KG1 (cell line): ENCODE results near the gene NECAP2.
"Not testable (repeated sequence)": the region's sequence is repeated elsewhere in the genome, so short reads cannot be mapped to it uniquely, and the experiment has no call there.

Experiments used
- DNase-seq: peaks from one replicate; lab custom pipeline; 2025; lab: John Stamatoyannopoulos, UW

Gene NECAP2

GRCh38 chr1:16430606-16431005, 9.9 kb upstream of the NECAP2 start:
- no peak for DNase-seq

- no peak for DNase-seq
Measured at GRCh38 chr1:16433030-16433429, 7.5 kb upstream of the NECAP2 start.

- no peak for DNase-seq
Measured at GRCh38 chr1:16434007-16434406, 6.5 kb upstream of the NECAP2 start.

DNA sequence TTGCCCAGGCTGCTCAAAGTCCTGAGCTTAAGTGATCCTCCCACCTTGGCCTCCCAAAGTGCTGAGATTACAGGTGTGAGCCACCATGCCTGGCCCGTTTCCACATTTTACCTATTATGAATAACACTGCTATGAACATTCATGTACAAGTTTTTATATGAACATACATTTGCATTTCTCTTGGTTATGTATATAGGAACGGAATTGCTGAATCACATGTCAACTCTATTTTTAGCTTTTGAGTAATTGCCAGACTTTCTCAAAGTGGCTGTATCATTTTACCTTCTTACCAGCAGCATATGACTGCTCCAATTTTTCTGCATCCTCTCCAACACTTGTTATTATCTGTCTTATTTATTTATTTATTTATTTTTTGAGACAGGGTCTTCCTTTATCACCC, 6.0 kb upstream of the NECAP2 start:
- no peak for DNase-seq

GRCh38 chr1:16436946-16437474, 3.5 kb upstream of the NECAP2 start, which contains the start of gene SPATA21:
Gene SPATA21, minus strand, starts transcription at chr1:16437424. Its CDS starts 6,053 bp downstream, at chr1:16431371.
- DNase-seq: no peak

GRCh38 chr1:16438516-16438915, 2.0 kb upstream of the NECAP2 start:
- no peak for DNase-seq

GRCh38 chr1:16438924-16439323, 1.6 kb upstream of the NECAP2 start:
- DNase-seq: no peak

DNA sequence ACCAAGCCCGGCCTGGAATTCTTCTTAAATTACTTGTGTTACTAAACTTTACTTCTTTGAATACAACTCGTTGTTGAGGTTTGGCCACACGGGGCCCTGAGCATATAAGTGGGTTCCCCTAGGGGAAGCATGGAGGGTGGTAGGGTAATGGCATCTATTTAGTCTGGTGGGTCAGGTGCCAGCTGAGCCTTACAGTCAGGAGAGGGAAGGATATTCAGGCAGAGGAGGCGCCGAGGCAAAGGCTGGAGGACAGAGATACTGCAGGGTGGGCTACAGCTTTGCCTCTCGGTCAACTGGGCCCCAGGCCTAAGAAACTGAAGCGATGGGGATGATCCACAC, 424 bp upstream of the NECAP2 start:
- no peak for DNase-seq

GRCh38 chr1:16441282-16441665, 750 bp downstream of the NECAP2 start:
- no peak for DNase-seq

GRCh38 chr1:16442265-16442664, 1.7 kb downstream of the NECAP2 start:
- DNase-seq: no peak

GRCh38 chr1:16442941-16443340, 2.4 kb downstream of the NECAP2 start:
- no peak for DNase-seq

DNA sequence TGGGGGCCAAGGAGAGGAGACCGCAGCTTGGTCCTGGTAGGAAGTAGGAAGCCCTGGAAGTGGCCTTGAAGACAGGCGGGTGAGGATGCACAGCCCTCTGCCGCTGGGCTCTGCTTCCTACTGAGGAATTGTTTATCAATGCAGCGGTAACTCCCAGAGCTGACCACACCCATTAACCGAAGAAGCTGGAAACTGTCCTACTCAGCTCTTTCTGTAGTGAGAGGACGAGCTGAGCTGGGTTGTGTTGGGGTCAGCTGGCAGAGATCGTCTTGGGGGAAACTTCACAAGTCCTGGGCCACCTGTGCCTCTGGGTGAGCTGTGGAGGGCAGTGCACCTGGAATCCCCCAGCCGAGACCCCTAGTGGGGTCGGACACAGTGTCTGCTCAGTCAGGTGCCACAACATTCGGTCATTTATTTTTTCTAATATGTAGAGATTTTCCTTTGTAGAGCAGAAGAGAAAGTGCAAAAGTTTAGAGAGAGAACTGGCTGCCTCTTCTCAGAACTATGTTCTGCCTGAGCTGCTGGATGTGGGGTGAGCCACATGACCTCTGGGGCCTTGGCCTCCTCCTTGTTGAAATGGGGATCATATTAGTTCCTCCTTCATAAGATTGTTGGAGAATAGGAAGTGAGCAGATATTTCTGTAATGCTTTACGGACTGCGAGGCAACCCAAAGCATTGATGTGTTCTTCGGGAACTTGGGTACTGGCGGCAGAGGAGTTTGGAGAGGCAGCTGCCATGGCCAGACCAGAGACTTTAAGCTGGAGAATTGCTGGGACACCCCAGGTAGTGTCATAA, 3.6 kb downstream of the NECAP2 start:
- DNase-seq: no peak

GRCh38 chr1:16445052-16445451, 4.5 kb downstream of the NECAP2 start:
- DNase-seq: no peak

- DNase-seq: no peak
Measured at GRCh38 chr1:16446116-16446515, 5.6 kb downstream of the NECAP2 start.

DNA sequence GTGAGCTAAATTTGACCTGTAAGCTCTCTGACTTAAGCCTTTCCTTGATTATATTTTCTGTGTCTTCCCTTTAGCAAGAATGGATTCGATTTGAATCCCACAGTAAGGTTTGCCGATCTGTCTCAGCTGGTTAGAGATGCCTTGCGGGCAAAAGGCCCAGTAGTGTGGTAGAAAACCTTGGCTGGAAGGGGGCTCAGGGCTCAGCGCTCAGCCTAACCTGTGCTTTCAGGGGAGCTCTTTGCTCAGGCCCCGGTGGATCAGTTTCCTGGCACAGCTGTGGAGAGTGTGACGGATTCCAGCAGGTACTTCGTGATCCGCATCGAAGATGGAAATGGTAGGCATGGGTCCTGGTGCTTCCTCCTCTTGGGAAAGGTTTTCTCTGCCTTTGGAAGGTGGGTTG, 7.1 kb downstream of the NECAP2 start:
- DNase-seq: no peak

DNA sequence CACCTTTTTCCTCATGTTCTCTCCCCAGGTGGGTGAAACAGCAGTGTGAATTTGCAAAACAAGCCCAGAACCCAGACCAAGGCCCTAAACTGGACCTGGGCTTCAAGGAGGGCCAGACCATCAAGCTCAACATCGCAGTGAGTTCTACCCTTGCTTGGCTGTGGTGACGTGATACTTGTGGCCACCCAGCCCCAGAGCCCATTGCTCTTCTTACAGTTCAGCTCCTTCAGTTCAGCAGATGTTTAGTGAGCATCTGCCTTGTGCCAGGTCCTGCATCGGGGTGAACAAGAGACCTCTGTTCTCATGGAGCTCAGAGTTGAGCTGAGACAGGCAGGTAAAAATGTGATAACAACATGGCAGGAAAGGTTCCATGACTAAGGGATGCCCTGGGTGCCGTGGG, 8.5 kb downstream of the NECAP2 start:
- DNase-seq: no peak

- no peak for DNase-seq
Measured at GRCh38 chr1:16449666-16450065, 9.1 kb downstream of the NECAP2 start.

DNA sequence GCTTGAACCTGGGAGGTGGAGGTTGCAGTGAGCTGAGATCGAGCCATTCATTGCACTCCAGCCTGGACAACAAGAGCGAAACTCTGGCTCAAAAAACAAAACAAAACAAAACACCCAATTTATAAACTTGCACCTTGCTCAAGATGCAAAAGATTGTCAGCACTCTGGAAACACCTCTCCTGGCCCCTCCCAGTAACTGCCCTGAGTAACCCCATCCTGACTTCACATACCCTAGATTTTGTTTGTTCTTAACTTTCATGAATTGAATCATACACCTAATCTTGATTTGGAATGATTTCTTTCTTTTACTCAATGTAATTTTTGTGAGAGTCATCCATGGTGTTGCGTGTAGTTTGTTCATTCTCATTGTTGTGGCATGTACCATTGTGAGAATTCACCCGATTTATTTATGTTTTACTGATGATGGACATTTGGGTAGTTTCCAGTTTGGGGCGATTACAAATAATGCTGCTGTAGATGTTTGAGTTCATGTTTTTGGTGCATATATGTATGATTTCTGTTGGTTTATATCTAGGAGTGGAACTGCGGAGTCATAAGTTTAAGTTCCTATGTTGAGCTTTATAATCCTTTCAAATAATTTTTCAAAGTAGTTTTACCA, 10.4 kb downstream of the NECAP2 start:
- no peak for DNase-seq

- no peak for DNase-seq
Measured at GRCh38 chr1:16451841-16452528, 11.5 kb downstream of the NECAP2 start.

DNA sequence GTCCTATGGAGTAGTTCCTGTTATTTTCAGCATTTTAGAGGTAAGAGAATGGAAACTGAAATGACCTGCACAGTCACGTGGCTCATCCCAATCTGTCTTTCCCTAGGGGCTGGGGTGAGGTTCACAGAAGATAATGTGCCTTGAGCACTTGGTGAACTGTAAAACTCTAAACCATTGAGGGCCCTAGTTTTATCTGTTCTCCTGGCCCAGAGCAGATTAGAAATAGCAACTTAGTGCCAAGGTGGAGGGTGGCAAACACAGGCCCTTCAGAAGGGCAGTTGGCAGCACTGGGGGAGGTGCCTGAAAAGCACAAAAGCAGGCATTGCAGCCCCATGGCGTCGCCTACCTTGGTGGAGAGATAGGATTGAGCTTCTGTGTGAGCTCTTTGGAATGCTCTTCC, 14.4 kb downstream of the NECAP2 start:
- not testable (repeated sequence) for DNase-seq

GRCh38 chr1:16456151-16456550, 15.6 kb downstream of the NECAP2 start:
- DNase-seq: not testable (repeated sequence)

DNA sequence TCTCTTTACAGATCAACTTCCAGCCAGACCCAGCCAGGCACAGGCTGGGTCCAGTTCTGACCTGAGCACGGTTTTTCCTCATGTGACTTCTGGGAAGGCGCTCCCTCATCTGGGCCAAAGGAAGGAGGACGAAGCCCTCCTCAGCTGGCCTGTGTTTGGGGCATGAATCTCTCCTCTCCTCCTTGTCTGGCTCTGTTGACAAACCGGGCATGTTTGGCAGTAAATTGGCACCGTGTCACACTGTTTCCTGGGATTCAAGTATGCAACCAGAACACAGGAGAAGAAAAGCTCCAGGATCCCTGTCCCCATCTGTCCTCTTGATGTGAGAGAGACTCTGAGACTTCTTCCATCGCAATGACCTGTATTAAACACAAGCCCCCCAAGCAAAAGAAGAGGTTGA, 18.3 kb downstream of the NECAP2 start:
- DNase-seq: no peak

DNA sequence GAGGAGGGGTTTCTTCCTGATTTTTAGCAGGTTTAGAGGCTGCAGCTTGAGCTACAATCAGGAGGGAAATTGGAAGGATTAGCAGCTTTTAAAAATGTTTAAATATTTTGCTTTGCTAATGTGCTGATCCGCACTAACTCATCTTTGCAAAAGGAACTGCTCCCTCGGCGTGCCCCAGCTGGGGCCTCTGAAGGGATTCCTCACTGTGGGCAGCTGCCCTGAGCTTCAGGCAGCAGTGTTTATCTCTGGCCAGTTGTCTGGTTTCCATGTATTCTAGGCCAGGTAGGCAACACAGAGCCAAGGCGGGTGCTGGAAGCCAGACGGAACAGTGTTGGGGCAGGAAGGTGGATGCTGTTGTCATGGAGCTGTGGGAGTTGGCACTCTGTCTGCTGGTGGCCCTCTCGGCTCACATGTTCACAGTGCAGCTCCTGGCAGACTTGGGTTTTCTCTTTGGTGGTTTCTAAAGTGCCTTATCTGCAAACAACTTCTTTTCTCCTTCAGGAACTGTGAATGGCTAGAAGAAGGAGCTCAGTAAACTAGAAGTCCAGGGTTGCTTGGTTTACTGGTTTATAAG, 18.9 kb downstream of the NECAP2 start:
- no peak for DNase-seq
